DND-41 (cell line): ENCODE data around the gene PIKFYVE.
"Not testable (repeated sequence)": the region's sequence is repeated elsewhere in the genome, so short reads cannot be mapped to it uniquely, and the experiment has no call there.

Experiments used
- ATAC-seq: fragments of 200-7000 bp; cut with Tn5 transposase; 3 replicates; pipeline ENCODE4 v1.9.1; 2021; ENCODE audit warnings: low read depth; ENCODE audit not compliant: insufficient read depth
- DNase-seq: peaks from one replicate; pipeline ENCODE4 v3.0.0-alpha.2; 2020
- H2AFZ ChIP-seq: 2 replicates; pipeline ENCODE4 v1.6.0; 2012; ENCODE audit warnings: low read depth, low read length
- H3K27ac ChIP-seq: 2 replicates; pipeline ENCODE4 v1.5.1; 2012; ENCODE audit warnings: low read length, inconsistent platforms
- H3K27me3 ChIP-seq: fragments of 200-600 bp; sonication (generic); 2 replicates; pipeline ENCODE4 v1.6.0; 2012; ENCODE audit warnings: low read length, mild to moderate bottlenecking, inconsistent platforms; ENCODE audit not compliant: insufficient read depth, poor library complexity
- H3K36me3 ChIP-seq: 2 replicates; pipeline ENCODE4 v1.5.1; 2012; ENCODE audit warnings: low read length, inconsistent platforms; ENCODE audit not compliant: insufficient read depth
- H3K4me1 ChIP-seq: 2 replicates; pipeline ENCODE4 v1.5.1; 2012; ENCODE audit warnings: mild to moderate bottlenecking, low read length; ENCODE audit not compliant: insufficient read depth
- H3K4me2 ChIP-seq: 2 replicates; pipeline ENCODE4 v1.6.0; 2012; ENCODE audit warnings: mild to moderate bottlenecking, moderate library complexity, low read length, inconsistent platforms; ENCODE audit not compliant: insufficient read depth
- H3K4me3 ChIP-seq, 2 experiments: fragments of 200-600 bp in 1 of 2; shearing (Covaris generic) in 1 of 2; 2 replicates each; pipeline ENCODE4 v1.5.1; 2012 to 2016; ENCODE audit warnings: inconsistent platforms in 2 of 2, low read length in 2 of 2, mild to moderate bottlenecking in 2 of 2, low read depth in 1 of 2, moderate library complexity in 1 of 2
- H3K79me2 ChIP-seq: 2 replicates; pipeline ENCODE4 v1.6.0; 2012; ENCODE audit warnings: low read length, inconsistent platforms; ENCODE audit not compliant: insufficient read depth
- H3K9ac ChIP-seq: 2 replicates; pipeline ENCODE4 v1.6.0; 2012; ENCODE audit warnings: low read depth, mild to moderate bottlenecking, inconsistent platforms, low read length, moderate library complexity
- H3K9me3 ChIP-seq: 2 replicates; pipeline ENCODE4 v1.5.1; 2012; ENCODE audit warnings: low read length, moderate library complexity, mild to moderate bottlenecking, inconsistent platforms; ENCODE audit not compliant: insufficient read depth, severe bottlenecking
- H4K20me1 ChIP-seq: 2 replicates; pipeline ENCODE4 v1.6.0; 2012; ENCODE audit warnings: low read length; ENCODE audit not compliant: insufficient read depth
- EZH2 ChIP-seq: IDR thresholded peaks from 3 replicates; pipeline ENCODE4 v1.6.1; 2012; ENCODE audit warnings: borderline replicate concordance, low read depth, mild to moderate bottlenecking, moderate library complexity, low read length, inconsistent platforms; ENCODE audit not compliant: severe bottlenecking
- TF ChIP-seq, protein P1 (sequence below): IDR thresholded peaks from 2 replicates; pipeline ENCODE4 v1.5.1; 2012; ENCODE audit warnings: borderline replicate concordance, low read length, moderate library complexity, mild to moderate bottlenecking; ENCODE audit not compliant: poor library complexity, severe bottlenecking; ENCODE audit errors: extremely low read depth

PIKFYVE gene, protein sequence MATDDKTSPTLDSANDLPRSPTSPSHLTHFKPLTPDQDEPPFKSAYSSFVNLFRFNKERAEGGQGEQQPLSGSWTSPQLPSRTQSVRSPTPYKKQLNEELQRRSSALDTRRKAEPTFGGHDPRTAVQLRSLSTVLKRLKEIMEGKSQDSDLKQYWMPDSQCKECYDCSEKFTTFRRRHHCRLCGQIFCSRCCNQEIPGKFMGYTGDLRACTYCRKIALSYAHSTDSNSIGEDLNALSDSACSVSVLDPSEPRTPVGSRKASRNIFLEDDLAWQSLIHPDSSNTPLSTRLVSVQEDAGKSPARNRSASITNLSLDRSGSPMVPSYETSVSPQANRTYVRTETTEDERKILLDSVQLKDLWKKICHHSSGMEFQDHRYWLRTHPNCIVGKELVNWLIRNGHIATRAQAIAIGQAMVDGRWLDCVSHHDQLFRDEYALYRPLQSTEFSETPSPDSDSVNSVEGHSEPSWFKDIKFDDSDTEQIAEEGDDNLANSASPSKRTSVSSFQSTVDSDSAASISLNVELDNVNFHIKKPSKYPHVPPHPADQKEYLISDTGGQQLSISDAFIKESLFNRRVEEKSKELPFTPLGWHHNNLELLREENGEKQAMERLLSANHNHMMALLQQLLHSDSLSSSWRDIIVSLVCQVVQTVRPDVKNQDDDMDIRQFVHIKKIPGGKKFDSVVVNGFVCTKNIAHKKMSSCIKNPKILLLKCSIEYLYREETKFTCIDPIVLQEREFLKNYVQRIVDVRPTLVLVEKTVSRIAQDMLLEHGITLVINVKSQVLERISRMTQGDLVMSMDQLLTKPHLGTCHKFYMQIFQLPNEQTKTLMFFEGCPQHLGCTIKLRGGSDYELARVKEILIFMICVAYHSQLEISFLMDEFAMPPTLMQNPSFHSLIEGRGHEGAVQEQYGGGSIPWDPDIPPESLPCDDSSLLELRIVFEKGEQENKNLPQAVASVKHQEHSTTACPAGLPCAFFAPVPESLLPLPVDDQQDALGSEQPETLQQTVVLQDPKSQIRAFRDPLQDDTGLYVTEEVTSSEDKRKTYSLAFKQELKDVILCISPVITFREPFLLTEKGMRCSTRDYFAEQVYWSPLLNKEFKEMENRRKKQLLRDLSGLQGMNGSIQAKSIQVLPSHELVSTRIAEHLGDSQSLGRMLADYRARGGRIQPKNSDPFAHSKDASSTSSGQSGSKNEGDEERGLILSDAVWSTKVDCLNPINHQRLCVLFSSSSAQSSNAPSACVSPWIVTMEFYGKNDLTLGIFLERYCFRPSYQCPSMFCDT (N-terminal part only)

DNA sequence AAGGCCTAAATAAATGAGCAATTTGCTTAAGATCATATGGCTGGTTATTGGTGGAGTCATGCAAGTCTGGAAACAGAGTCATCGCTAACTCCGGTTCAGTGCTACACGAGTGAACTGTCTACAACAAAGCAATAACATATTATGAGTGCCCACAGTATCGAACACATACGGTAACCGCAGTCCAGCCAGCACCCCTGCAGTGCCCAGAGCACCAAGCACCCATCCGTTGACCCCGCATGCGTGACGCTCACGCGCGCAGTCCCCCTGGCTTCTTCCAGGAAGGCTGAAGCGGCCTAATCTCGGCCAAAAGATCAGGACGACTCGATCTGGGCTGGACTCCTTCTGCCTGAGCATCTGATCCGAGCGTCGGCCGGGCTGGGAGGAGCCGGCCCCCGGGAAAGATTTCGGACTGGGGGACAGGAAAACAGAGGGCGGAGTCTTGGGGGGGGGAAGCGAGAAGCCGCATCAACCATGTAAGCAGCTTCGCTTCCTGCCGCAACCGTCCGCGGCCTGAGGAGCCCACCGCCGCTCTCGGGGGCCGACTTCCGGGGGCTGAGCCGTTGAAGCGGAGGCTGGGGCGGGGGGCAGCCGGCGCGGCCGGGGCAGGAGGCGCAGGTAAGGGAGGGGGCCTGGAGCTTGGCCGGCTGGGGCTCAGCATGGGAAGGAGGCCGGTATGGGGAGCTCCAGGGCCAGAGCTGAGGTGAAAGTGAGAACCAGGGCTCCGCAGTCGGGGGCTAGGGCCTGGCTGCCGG, at the start of gene PIKFYVE:
TSS of gene PIKFYVE (plus strand) at position 455 of the 752 bp plus-strand sequence. CDS start 5,265 bp downstream, outside the sequence.
- Histone ChIP-seq H3K4me3 (peak within 1 kb of the TSS; percentile 43 to 82), H3K4me1 (peaks cover 39% of the 10 kb centered on the region), H2AFZ (peak within 1 kb of the TSS; percentile 81), H3K27me3 (no peaks in the 10 kb centered on the region), H3K36me3 (peaks cover 7% of the 10 kb centered on the region), H3K27ac (peak within 1 kb of the TSS; percentile 94), H3K4me2 (peak within 1 kb of the TSS; percentile 84), H3K9ac (peak within 1 kb of the TSS; percentile 74), H3K79me2 (peaks cover 61% of the 10 kb centered on the region), H4K20me1 (peaks cover 13% of the 10 kb centered on the region), H3K9me3 (no peaks in the 10 kb centered on the region)
- ATAC-seq (peak; percentile 82), DNase-seq (peak; percentile 96)
- TF ChIP-seq, protein P1, sequence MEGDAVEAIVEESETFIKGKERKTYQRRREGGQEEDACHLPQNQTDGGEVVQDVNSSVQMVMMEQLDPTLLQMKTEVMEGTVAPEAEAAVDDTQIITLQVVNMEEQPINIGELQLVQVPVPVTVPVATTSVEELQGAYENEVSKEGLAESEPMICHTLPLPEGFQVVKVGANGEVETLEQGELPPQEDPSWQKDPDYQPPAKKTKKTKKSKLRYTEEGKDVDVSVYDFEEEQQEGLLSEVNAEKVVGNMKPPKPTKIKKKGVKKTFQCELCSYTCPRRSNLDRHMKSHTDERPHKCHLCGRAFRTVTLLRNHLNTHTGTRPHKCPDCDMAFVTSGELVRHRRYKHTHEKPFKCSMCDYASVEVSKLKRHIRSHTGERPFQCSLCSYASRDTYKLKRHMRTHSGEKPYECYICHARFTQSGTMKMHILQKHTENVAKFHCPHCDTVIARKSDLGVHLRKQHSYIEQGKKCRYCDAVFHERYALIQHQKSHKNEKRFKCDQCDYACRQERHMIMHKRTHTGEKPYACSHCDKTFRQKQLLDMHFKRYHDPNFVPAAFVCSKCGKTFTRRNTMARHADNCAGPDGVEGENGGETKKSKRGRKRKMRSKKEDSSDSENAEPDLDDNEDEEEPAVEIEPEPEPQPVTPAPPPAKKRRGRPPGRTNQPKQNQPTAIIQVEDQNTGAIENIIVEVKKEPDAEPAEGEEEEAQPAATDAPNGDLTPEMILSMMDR, result no peak
- TF ChIP-seq EZH2, result no peak

DNA sequence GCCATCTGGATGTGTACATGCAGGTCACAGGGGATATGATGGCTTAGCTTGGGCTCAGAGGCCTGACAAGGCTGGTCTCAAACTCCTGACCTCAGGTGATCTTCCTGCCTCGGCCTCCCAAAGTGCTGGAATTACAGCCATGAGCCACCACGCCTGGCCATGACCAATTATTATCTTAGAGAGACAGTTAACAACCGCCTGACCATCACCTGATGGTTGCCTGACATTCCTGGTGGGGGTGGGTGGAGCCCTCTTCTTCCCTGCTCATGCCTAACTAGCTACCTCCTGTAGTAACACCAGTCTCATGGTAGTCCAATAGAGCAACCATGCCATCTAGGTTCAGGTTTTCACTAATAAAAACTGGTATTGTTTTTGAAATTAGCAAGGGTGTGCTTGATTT, 44.2 kb upstream of the PIKFYVE start:
- H4K20me1 ChIP-seq, H3K9ac ChIP-seq, H3K36me3 ChIP-seq, H3K4me2 ChIP-seq, H3K27me3 ChIP-seq, H3K79me2 ChIP-seq, H3K9me3 ChIP-seq, ATAC-seq, DNase-seq, H2AFZ ChIP-seq, H3K4me1 ChIP-seq, H3K27ac ChIP-seq, H3K4me3 ChIP-seq: not testable (repeated sequence)

DNA sequence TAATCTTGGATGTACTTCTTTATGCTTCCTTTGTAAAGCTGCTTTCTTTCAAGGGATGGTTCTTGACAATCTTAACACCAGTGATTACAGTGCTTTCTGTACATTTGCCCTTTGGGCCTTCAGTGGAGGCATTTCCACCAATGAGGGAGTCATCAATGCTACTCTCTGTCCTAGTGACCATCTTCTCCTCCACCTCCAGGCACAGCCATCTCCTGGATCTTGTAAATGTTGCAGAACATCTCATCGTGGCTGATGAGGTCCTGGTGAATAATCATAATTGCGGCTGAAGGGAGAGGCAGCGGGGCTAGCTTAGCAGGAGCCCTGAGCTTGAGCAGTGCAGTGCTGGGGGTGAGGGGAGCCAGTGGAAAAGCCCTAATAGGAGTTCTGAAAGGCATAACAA, 43.7 kb upstream of the PIKFYVE start:
- Histone ChIP-seq H3K4me3 (no peak overlapping the region), H3K36me3 (no peaks in the 10 kb centered on the region), H3K4me2 (no peak overlapping the region), H3K27me3 (no peaks in the 10 kb centered on the region), H3K79me2 (no peaks in the 10 kb centered on the region), H3K9me3 (no peaks in the 10 kb centered on the region), H3K27ac (no peak overlapping the region), H4K20me1 (no peaks in the 10 kb centered on the region), H3K9ac (no peak overlapping the region), H3K4me1 (no peaks in the 10 kb centered on the region), H2AFZ (no peak overlapping the region)
- TF ChIP-seq, protein P1, result no peak
- TF ChIP-seq EZH2, result no peak
- ATAC-seq (no peak), DNase-seq (no peak)
